EL (cell line): ENCODE results near the gene FGF2.

ENCODE experiments used
- DNase-seq: peaks from one replicate; pipeline ENCODE4 v3.0.0-alpha.2; 2016

The FGF2 gene

GRCh38 chr4:122946142-122946541 lies 119.5 kb downstream of the FGF2 start:
- no peak for DNase-seq
